Kasumi-1 (cell line): ENCODE measurements around the gene ZBTB45.

Source experiments
- DNase-seq, 2 experiments: peaks; one replicate each; lab custom pipeline; 2025; lab: John Stamatoyannopoulos, UW

The ZBTB45 gene

GRCh38 chr19:58519355-58520256 is at the start of gene ZBTB45:
ZBTB45 (minus strand) TSS chr19:58519810; CDS start chr19:58517673, 2,137 bp downstream.
- peak; percentile 98 to 99 for DNase-seq

GRCh38 chr19:58568453-58569130 is 49.0 kb upstream of the ZBTB45 start:
- no peak for DNase-seq

GRCh38 chr19:58566989-58567388 is 47.4 kb upstream of the ZBTB45 start:
- no peak for DNase-seq

GRCh38 chr19:58563823-58564222 is 44.2 kb upstream of the ZBTB45 start:
- no peak for DNase-seq

GRCh38 chr19:58563034-58563573 is 43.5 kb upstream of the ZBTB45 start:
- no peak for DNase-seq

- DNase-seq = no peak
Observed at GRCh38 chr19:58562122-58563033, 42.8 kb upstream of the ZBTB45 start.

GRCh38 chr19:58561373-58562121 is 41.9 kb upstream of the ZBTB45 start:
- no peak for DNase-seq

- DNase-seq = no peak
Observed at GRCh38 chr19:58560921-58561320, 41.3 kb upstream of the ZBTB45 start.

- DNase-seq = no peak
Observed at GRCh38 chr19:58560007-58560887, 40.6 kb upstream of the ZBTB45 start.

GRCh38 chr19:58559275-58560006 is 39.8 kb upstream of the ZBTB45 start:
- DNase-seq = no peak

- DNase-seq = no peak
Observed at GRCh38 chr19:58558623-58559274, 39.1 kb upstream of the ZBTB45 start.

- DNase-seq = no peak
Observed at GRCh38 chr19:58558066-58558622, 38.5 kb upstream of the ZBTB45 start, which contains the start of gene UBE2M. UBE2M (minus strand) TSS chr19:58558611; CDS start chr19:58558381, 230 bp downstream.

- no peak for DNase-seq
Observed at GRCh38 chr19:58557221-58558065, 37.8 kb upstream of the ZBTB45 start.

- no peak for DNase-seq
Observed at GRCh38 chr19:58556622-58557220, 37.1 kb upstream of the ZBTB45 start.

- DNase-seq = no peak
Observed at GRCh38 chr19:58555920-58556621, 36.5 kb upstream of the ZBTB45 start.

GRCh38 chr19:58555369-58555885 is 35.8 kb upstream of the ZBTB45 start:
- no peak for DNase-seq
